Psoas muscle (tissue), 8 donors: ENCODE data around the gene HNRNPL. TPM values are rescaled to one million over a fixed set of nuclear protein-coding genes. Genes with fewer than 3 reads are reported as not detected.

Source experiments
- ATAC-seq, 4 donors: fragments of 200-7000 bp; cut with Tn5 transposase; one replicate each; pipeline ENCODE4 v1.9.1; 2020; ENCODE audit warnings: moderate library complexity in 3 of 4, mild to moderate bottlenecking in 2 of 4
- DNase-seq, 2 donors: peaks; one replicate each; pipeline ENCODE4 v3.0.0-alpha.2; 2020
- H3K27ac ChIP-seq: fragments of 200-600 bp; one replicate; pipeline ENCODE4 v1.8.0; 2022
- H3K27me3 ChIP-seq, 3 donors: fragments of 200-600 bp in 1 of 3; one replicate each; pipeline versions ENCODE4 v1.6.1 to v1.8.0; 2013 to 2022; ENCODE audit warnings: low read length in 2 of 3, mild to moderate bottlenecking in 2 of 3, moderate library complexity in 1 of 3; ENCODE audit not compliant: insufficient read depth in 3 of 3
- H3K36me3 ChIP-seq, 2 donors: fragments of 200-600 bp in 1 of 2; one replicate each; pipeline versions ENCODE4 v1.6.1 to v1.8.0; 2013 to 2022; ENCODE audit warnings: low read depth in 1 of 2, mild to moderate bottlenecking in 1 of 2, moderate library complexity in 1 of 2; ENCODE audit not compliant: insufficient read depth in 1 of 2
- H3K4me1 ChIP-seq: fragments of 200-600 bp; one replicate; pipeline ENCODE4 v1.8.0; 2022
- H3K4me3 ChIP-seq: fragments of 200-600 bp; one replicate; pipeline ENCODE4 v1.8.0; 2022; ENCODE audit warnings: mild to moderate bottlenecking
- H3K9me3 ChIP-seq: fragments of 200-600 bp; one replicate; pipeline ENCODE4 v1.8.0; 2022
- WGBS, 3 donors: extraction: QIAGEN DNeasy Blood & Tissue Kit; methylation state at CpG; one replicate each; pipeline versions ENCODE4 v1.1.6 to v1.1.7; 2013; 5-methylcytosine and 5-hydroxymethylcytosine counted together
- intact Hi-C, 2 donors: fragments of 100-400 bp; cut with DNase I; formaldehyde crosslinking; loops; one replicate each; pipeline versions ENCODE4 v1.11.0 to v1.14.2; 2022
- polyA plus RNA-seq, 3 donors: library from polyadenylated mRNA; stranded (reverse); fragments of 200-250 nt; gene quantifications; one replicate each; pipeline ENCODE4 v1.2.3, GENCODE V29; 2013
- total RNA-seq, 4 donors: library from RNA; stranded (reverse); fragmentation: NEBNext Ultra II Directional in 2 of 4; extraction: Animal tissue kit (Norgen Biotek cat#: 25700) in 2 of 4; gene quantifications; one replicate each; pipeline versions ENCODE4 v1.2.1 to v1.2.4, GENCODE V29; 2021 to 2023
- TF ChIP-seq, protein P1 (sequence below): fragments of 200-600 bp; IDR thresholded peaks from one replicate; pipeline ENCODE4 v1.8.0; 2022; ENCODE audit warnings: antibody characterized with exemption
- donor health status: healthy with polysubstance abuse.
- donor health status: DM: no; HTN: no; CAD: no; lungs with moderate emphysema.
- donor health status: Bipolar disorder and iron deficiency.
- donor health status: healthy.
- donor health status: DM: yes; HTN: yes; CAD: no.
- donor health status: DM: no; HTN: no; CAD: no.
- donor health status: DM: no; HTN: no; CAD: no.
- donor health status: DM: yes; HTN: yes; CAD: no.

The HNRNPL gene
- total and polyA plus RNA-seq, 7 donors, result 109 to 229 (median 191) TPM

DNA sequence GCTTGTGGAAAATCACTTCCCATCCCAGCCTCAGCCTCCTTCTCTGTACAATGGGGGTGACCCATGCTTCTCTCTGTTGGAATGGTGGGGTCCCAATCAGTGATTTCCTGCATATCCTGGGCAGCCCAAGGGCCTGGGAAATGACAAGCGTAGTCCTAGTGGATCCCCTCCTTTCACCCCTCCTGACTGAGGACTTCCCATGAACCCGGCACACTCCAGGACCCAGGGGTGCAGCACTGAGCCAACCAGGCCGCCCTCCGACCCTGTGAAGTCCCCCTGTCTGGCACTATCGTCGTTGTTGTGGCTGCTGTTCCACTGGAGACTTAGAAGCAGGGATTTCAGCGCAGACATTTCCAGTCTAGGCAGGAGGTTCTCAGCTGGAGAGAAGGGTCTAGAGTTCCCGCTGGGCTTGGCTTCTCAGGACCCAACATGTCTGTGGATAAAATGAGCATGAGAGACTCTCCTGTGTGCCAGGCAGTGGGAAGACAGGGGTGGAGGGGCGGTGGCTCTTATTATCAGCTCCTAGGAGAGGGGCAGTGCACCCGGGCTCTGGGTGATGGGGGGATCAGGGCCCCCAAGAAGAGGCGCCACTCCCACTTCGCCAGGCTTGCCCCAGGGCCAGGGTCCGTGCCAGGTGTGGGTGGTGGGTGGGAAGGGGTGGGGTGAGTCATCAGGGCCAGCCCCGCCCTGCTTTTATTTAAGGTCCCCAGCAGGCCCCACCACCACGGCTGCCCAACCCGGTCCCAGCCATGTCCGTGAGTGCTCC is 61.1 kb downstream of the HNRNPL start, which contains the start of gene LGALS7B:
TSS of gene LGALS7B (plus strand) at position 723 of the 766 bp plus-strand sequence. CDS start at position 750, 27 bp downstream.
- intact Hi-C loops, result no loop called here
- H3K27ac ChIP-seq, result no peak within 1 kb of the TSS
- 68 to 81% (median 73%) methylated on average over 10 to 13 of the region's 17 CpGs for WGBS, 3 donors
- TF ChIP-seq, protein P1, sequence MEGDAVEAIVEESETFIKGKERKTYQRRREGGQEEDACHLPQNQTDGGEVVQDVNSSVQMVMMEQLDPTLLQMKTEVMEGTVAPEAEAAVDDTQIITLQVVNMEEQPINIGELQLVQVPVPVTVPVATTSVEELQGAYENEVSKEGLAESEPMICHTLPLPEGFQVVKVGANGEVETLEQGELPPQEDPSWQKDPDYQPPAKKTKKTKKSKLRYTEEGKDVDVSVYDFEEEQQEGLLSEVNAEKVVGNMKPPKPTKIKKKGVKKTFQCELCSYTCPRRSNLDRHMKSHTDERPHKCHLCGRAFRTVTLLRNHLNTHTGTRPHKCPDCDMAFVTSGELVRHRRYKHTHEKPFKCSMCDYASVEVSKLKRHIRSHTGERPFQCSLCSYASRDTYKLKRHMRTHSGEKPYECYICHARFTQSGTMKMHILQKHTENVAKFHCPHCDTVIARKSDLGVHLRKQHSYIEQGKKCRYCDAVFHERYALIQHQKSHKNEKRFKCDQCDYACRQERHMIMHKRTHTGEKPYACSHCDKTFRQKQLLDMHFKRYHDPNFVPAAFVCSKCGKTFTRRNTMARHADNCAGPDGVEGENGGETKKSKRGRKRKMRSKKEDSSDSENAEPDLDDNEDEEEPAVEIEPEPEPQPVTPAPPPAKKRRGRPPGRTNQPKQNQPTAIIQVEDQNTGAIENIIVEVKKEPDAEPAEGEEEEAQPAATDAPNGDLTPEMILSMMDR, result no peak
- peak in 1 of 2 donors; percentile 27 for DNase-seq
- no peaks in the 10 kb centered on the region for H3K27me3 ChIP-seq
- no peaks in the 10 kb centered on the region for H3K4me1 ChIP-seq
- no peaks in the 10 kb centered on the region for H3K36me3 ChIP-seq
- no peak for ATAC-seq
- H3K4me3 ChIP-seq, result no peak within 1 kb of the TSS
- H3K9me3 ChIP-seq, result no peaks in the 10 kb centered on the region

DNA sequence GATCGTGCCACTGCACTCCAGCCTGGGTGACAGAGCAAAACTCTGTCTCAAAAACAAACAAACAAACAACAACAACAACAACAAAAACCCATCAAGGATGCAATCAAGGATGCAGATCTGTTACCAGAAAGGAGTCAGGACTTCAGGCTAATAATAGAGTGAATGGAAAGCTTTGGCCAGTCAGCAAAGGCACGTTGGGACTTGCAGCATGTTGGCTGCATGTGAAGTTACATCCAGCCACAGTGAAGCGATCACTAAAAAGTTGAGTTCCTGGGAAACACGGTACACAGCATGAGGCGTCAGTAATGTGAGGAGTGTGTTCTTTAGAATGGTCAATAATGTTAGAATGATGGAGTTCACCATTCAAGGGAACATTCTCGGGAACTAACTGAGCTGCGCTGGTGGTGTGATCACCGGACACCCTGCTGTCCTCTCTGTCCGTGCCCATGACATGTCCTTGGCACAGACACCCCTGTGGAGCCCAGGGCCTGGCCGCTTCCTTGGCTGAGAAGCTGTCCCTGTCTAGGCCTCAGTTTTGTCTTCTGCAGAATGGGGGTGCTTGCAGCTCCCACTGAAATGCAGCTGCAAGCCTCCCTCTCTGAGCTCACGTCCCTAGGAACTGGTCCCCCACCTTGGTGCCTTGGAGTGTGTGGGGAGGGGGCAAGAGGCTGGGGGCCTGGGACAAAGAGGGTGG is 63.1 kb downstream of the HNRNPL start:
- TF ChIP-seq, protein P1, result no peak
- H3K4me1 ChIP-seq, result no peaks in the 10 kb centered on the region
- no peak overlapping the region for H3K4me3 ChIP-seq
- H3K36me3 ChIP-seq, result no peaks in the 10 kb centered on the region
- intact Hi-C loops, result no loop called here
- ATAC-seq (peak in 3 of 4 donors; percentile 29 to 77 (median 40)), DNase-seq (peak in 1 of 2 donors; percentile 54)
- no peaks in the 10 kb centered on the region for H3K9me3 ChIP-seq
- H3K27ac ChIP-seq, result peak overlapping the region; percentile 43
- no peaks in the 10 kb centered on the region for H3K27me3 ChIP-seq
- WGBS, 3 donors, result 47 to 50% (median 49%) methylated on average over 11 of the region's 11 CpGs

Other genes with a start within 250 kb of the HNRNPL start
- 1 to 10 TPM in 3 of 4 donors, under 1 TPM in 1; 0.67 to 1.4 (median 1.2) TPM for gene MAP4K1, start 232.0 kb downstream of the HNRNPL start, total RNA-seq
- gene MAP4K1, start 232.0 kb downstream of the HNRNPL start, polyA plus RNA-seq, result under 1 TPM; 0.36 to 0.68 (median 0.64) TPM
- gene EIF3K, start 230.8 kb downstream of the HNRNPL start, total RNA-seq, result 100 to 1,000 TPM; 367 to 549 (median 436) TPM
- gene EIF3K, start 230.8 kb downstream of the HNRNPL start, polyA plus RNA-seq, result 100 to 1,000 TPM; 422 to 984 (median 637) TPM
- gene ACTN4, start 202.3 kb downstream of the HNRNPL start, total RNA-seq, result 100 to 1,000 TPM in 1 of 4 donors, 10 to 100 TPM in 3; 79.9 to 127 (median 89.2) TPM
- 10 to 100 TPM; 38.3 to 45.2 (median 43.0) TPM for gene ACTN4, start 202.3 kb downstream of the HNRNPL start, polyA plus RNA-seq
- gene CAPN12, start 105.5 kb downstream of the HNRNPL start, total RNA-seq, result under 1 TPM; 0.32 to 0.64 (median 0.52) TPM
- under 1 TPM; 0.27 to 0.35 (median 0.34) TPM for gene CAPN12, start 105.5 kb downstream of the HNRNPL start, polyA plus RNA-seq
- gene LGALS7, start 76.5 kb downstream of the HNRNPL start, total RNA-seq, result not detected
- not detected for gene LGALS7, start 76.5 kb downstream of the HNRNPL start, polyA plus RNA-seq
- not detected for gene LGALS7B, start 60.8 kb downstream of the HNRNPL start, total RNA-seq
- gene LGALS7B, start 60.8 kb downstream of the HNRNPL start, polyA plus RNA-seq, result under 1 TPM in 1 of 3 donors, not detected in 2; 0.91 TPM
- 1 to 10 TPM in 2 of 4 donors, under 1 TPM in 2; 0.62 to 2.0 (median 0.98) TPM for gene LGALS4, start 37.0 kb downstream of the HNRNPL start, total RNA-seq
- under 1 TPM; 0.31 to 0.77 (median 0.53) TPM for gene LGALS4, start 37.0 kb downstream of the HNRNPL start, polyA plus RNA-seq
- 100 to 1,000 TPM; 279 to 572 (median 404) TPM for gene ECH1, start 18.2 kb downstream of the HNRNPL start, total RNA-seq
- 100 to 1,000 TPM; 512 to 649 (median 601) TPM for gene ECH1, start 18.2 kb downstream of the HNRNPL start, polyA plus RNA-seq
- 1 to 10 TPM; 1.5 to 4.8 (median 2.2) TPM for gene RINL, start 28.3 kb upstream of the HNRNPL start, total RNA-seq
- gene RINL, start 28.3 kb upstream of the HNRNPL start, polyA plus RNA-seq, result 1 to 10 TPM; 2.2 to 3.4 (median 2.2) TPM
- 100 to 1,000 TPM; 133 to 180 (median 147) TPM for gene SIRT2, start 49.6 kb upstream of the HNRNPL start, total RNA-seq
- gene SIRT2, start 49.6 kb upstream of the HNRNPL start, polyA plus RNA-seq, result 100 to 1,000 TPM; 140 to 260 (median 204) TPM
- gene NFKBIB, start 50.0 kb upstream of the HNRNPL start, total RNA-seq, result 10 to 100 TPM; 21.9 to 41.0 (median 26.6) TPM
- gene NFKBIB, start 50.0 kb upstream of the HNRNPL start, polyA plus RNA-seq, result 100 to 1,000 TPM in 1 of 3 donors, 10 to 100 TPM in 2; 45.5 to 109 (median 50.7) TPM
- 1 to 10 TPM in 2 of 4 donors, under 1 TPM in 1, not detected in 1; 0.25 to 1.1 (median 1.0) TPM for gene CCER2, start 62.2 kb upstream of the HNRNPL start, total RNA-seq
- gene CCER2, start 62.2 kb upstream of the HNRNPL start, polyA plus RNA-seq, result under 1 TPM; 0.14 to 0.77 (median 0.21) TPM
- 10 to 100 TPM; 15.1 to 17.8 (median 16.8) TPM for gene SARS2, start 80.8 kb upstream of the HNRNPL start, total RNA-seq
- 10 to 100 TPM; 13.3 to 19.8 (median 17.0) TPM for gene SARS2, start 80.8 kb upstream of the HNRNPL start, polyA plus RNA-seq
- 10 to 100 TPM; 33.8 to 70.6 (median 42.4) TPM for gene MRPS12, start 81.0 kb upstream of the HNRNPL start, total RNA-seq
- gene MRPS12, start 81.0 kb upstream of the HNRNPL start, polyA plus RNA-seq, result 100 to 1,000 TPM in 1 of 3 donors, 10 to 100 TPM in 2; 70.5 to 175 (median 71.4) TPM
- gene FBXO17, start 125.8 kb upstream of the HNRNPL start, total RNA-seq, result 1 to 10 TPM; 1.6 to 4.3 (median 2.3) TPM
- 1 to 10 TPM; 1.7 to 3.3 (median 1.8) TPM for gene FBXO17, start 125.8 kb upstream of the HNRNPL start, polyA plus RNA-seq
- 10 to 100 TPM in 1 of 4 donors, 1 to 10 TPM in 1, under 1 TPM in 2; 0.42 to 10.7 (median 0.99) TPM for gene FBXO27, start 182.6 kb upstream of the HNRNPL start, total RNA-seq
- under 1 TPM; 0.03 to 0.77 (median 0.14) TPM for gene FBXO27, start 182.6 kb upstream of the HNRNPL start, polyA plus RNA-seq
- gene ACP7, start 234.4 kb upstream of the HNRNPL start, total RNA-seq, result not detected
- gene ACP7, start 234.4 kb upstream of the HNRNPL start, polyA plus RNA-seq, result under 1 TPM in 1 of 3 donors, not detected in 2; 0.07 TPM